ENCODE results near the gene CHD8.

CHD8 gene

DNA sequence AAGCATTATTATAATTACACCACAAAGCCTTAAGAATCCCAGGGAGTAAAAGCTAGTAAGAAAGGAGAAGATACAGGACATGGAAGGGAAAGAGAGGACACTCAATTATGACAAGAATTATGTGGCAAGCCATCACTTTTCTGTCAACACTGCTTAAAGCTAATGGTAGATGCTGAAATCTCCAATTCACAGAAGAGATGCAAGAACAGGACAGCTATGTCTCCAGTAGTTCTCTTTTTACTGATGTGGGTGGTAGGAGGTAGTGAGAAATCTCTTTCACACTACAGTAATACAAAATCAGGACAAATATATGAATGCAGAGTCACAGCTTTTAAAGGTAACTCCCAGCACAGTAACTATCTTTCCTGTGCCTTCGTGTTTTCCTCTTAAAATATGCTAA lies 29.2 kb downstream of the CHD8 start:
- peaks cover 4% of the 10 kb centered on the region for H3K4me1 ChIP-seq
- H3K36me3 ChIP-seq (ENCODE audit: control insufficient read depth, insufficient read depth, low read length): no peaks in the 10 kb centered on the region
- H3K9me3 ChIP-seq (ENCODE audit: control insufficient read depth, low read length): no peaks in the 10 kb centered on the region
- no peak overlapping the region for H3K27ac ChIP-seq
- no peaks in the 10 kb centered on the region for H3K27me3 ChIP-seq (ENCODE audit: control insufficient read depth, insufficient read depth, low read length)
- H3K4me2 ChIP-seq (ENCODE audit: low read length): no peak overlapping the region
- H3K4me3 ChIP-seq (ENCODE audit: low read depth, low read length): no peak overlapping the region
- no peak overlapping the region for H2AFZ ChIP-seq
- peaks cover 34% of the 10 kb centered on the region for H3K79me2 ChIP-seq
- H3K9ac ChIP-seq: no peak overlapping the region
- TF ChIP-seq, protein P1, sequence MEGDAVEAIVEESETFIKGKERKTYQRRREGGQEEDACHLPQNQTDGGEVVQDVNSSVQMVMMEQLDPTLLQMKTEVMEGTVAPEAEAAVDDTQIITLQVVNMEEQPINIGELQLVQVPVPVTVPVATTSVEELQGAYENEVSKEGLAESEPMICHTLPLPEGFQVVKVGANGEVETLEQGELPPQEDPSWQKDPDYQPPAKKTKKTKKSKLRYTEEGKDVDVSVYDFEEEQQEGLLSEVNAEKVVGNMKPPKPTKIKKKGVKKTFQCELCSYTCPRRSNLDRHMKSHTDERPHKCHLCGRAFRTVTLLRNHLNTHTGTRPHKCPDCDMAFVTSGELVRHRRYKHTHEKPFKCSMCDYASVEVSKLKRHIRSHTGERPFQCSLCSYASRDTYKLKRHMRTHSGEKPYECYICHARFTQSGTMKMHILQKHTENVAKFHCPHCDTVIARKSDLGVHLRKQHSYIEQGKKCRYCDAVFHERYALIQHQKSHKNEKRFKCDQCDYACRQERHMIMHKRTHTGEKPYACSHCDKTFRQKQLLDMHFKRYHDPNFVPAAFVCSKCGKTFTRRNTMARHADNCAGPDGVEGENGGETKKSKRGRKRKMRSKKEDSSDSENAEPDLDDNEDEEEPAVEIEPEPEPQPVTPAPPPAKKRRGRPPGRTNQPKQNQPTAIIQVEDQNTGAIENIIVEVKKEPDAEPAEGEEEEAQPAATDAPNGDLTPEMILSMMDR (IDR thresholded peaks at IDR 0.05): no peak

DNA sequence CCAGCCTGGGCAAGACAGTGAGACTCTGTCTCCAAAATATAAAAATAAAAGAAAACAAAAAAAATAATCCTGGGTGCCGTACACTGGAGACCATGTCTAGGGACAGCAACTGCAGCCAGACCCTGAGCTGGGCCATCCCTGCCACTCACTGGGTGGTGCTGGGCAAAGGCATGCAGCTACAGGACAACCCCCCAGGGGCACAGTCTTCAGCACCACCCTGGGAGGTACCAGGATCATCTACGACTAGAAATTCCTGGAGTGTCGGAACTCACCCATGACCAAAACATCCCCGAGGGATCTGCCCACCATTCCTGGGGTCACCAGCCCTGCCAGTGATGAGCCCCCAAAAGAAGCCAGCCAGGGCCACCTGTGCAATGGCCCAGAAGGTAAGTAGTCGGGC lies 36.4 kb downstream of the CHD8 start:
- Histone ChIP-seq H3K9ac (no peak overlapping the region), H3K27me3 (ENCODE audit: control insufficient read depth, insufficient read depth, low read length) (no peaks in the 10 kb centered on the region), H3K27ac (no peak overlapping the region), H3K4me3 (ENCODE audit: low read depth, low read length) (no peak overlapping the region), H3K9me3 (ENCODE audit: control insufficient read depth, low read length) (no peaks in the 10 kb centered on the region), H3K4me1 (no peaks in the 10 kb centered on the region), H2AFZ (no peak overlapping the region), H3K4me2 (ENCODE audit: low read length) (no peak overlapping the region), H3K79me2 (peaks cover 23% of the 10 kb centered on the region), H3K36me3 (ENCODE audit: control insufficient read depth, insufficient read depth, low read length) (no peaks in the 10 kb centered on the region)
- TF ChIP-seq, protein P1 (IDR thresholded peaks at IDR 0.05): no peak

DNA sequence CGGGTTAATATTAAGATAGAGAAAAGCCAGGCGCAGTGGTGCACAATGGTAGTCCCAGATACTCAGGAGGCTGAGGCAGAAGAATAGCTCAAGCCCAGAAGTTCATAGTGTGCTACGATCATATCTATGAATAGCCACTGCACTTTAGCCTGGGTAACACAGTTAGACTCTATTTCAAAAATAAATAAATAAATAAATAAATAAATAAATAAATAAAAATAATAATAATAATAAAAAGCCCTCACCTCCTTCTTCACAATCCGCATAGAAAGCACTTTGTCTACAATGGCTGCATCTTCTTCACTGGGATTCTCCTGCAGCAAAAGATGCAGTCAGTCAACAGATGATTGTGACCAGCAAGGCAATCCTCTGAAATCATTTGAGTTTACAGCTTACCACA lies 40.6 kb downstream of the CHD8 start:
- Histone ChIP-seq H3K27ac (no peak overlapping the region), H3K4me1 (no peaks in the 10 kb centered on the region), H2AFZ (no peak overlapping the region), H3K9ac (no peak overlapping the region), H3K36me3 (ENCODE audit: control insufficient read depth, insufficient read depth, low read length) (no peaks in the 10 kb centered on the region), H3K9me3 (ENCODE audit: control insufficient read depth, low read length) (no peaks in the 10 kb centered on the region), H3K27me3 (ENCODE audit: control insufficient read depth, insufficient read depth, low read length) (no peaks in the 10 kb centered on the region), H3K4me2 (ENCODE audit: low read length) (no peak overlapping the region), H3K4me3 (ENCODE audit: low read depth, low read length) (no peak overlapping the region), H3K79me2 (peaks cover 3% of the 10 kb centered on the region)
- TF ChIP-seq, protein P1 (IDR thresholded peaks at IDR 0.05): no peak

DNA sequence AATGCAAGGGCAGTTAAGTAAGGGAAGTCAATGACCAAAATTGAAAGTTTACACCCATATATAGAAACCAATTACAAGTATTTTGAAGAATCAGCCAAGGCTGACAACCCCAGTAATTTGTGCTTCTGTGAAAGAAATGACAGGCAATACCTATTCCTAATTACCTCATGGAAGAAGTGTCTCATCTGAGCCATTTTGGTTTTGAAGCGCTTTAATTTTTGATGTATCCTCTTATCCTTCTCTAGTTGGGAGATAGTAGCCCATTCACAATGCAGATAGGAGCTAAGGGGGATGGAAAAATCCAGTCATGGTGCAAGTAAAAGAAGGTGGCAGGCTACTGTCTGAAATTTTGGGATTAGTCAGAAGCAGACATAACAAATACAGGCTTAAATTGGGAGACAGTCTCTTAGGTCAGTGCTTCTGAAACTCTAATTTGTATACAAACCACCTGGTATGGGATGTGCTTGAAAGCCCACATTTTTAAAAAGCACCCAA lies 41.7 kb downstream of the CHD8 start:
- Histone ChIP-seq H3K4me3 (ENCODE audit: low read depth, low read length) (no peak overlapping the region), H2AFZ (no peak overlapping the region), H3K4me2 (ENCODE audit: low read length) (no peak overlapping the region), H3K27me3 (ENCODE audit: control insufficient read depth, insufficient read depth, low read length) (no peaks in the 10 kb centered on the region), H3K4me1 (no peaks in the 10 kb centered on the region), H3K79me2 (no peaks in the 10 kb centered on the region), H3K36me3 (ENCODE audit: control insufficient read depth, insufficient read depth, low read length) (no peaks in the 10 kb centered on the region), H3K9me3 (ENCODE audit: control insufficient read depth, low read length) (no peaks in the 10 kb centered on the region), H3K9ac (no peak overlapping the region), H3K27ac (no peak overlapping the region)
- TF ChIP-seq, protein P1 (IDR thresholded peaks at IDR 0.05): no peak

DNA sequence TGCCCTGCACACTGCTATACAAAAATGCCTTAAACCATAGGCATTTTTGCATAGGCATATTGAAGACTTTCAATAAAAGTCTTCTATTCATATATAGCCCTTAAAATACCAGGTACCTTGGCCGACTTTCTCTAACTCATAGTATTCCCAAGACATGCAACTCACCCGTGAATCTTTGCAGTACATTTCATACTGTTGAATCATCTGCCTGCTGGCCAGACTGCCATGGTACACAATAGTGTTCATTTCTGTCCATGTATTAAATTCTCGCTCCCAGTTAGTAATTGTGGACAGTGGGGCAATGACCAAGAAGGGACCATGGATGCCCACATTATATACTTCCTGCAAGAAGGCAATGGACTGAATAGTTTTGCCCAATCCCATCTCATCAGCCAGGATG lies 47.8 kb downstream of the CHD8 start:
- H3K36me3 ChIP-seq (ENCODE audit: control insufficient read depth, insufficient read depth, low read length): no peaks in the 10 kb centered on the region

More for the DNA sequence above, 47.8 kb downstream of the CHD8 start:
- Histone ChIP-seq H3K79me2 (no peaks in the 10 kb centered on the region), H3K4me3 (ENCODE audit: low read depth, low read length) (no peak overlapping the region), H3K9me3 (ENCODE audit: control insufficient read depth, low read length) (no peaks in the 10 kb centered on the region), H3K4me1 (no peaks in the 10 kb centered on the region), H2AFZ (no peak overlapping the region), H3K27me3 (ENCODE audit: control insufficient read depth, insufficient read depth, low read length) (no peaks in the 10 kb centered on the region), H3K9ac (no peak overlapping the region), H3K4me2 (ENCODE audit: low read length) (no peak overlapping the region), H3K27ac (no peak overlapping the region)
- TF ChIP-seq, protein P1 (IDR thresholded peaks at IDR 0.05): no peak
